Activated naive CD4-positive, alpha-beta T cell treated with Interleukin-2 at 50 U/mL for 16 hours (primary cell): ENCODE results near the gene UNC13B.

ENCODE experiments used
- DNase-seq: peaks from one replicate; pipeline ENCODE4 v3.0.0-alpha.2; 2020

Gene UNC13B

DNA sequence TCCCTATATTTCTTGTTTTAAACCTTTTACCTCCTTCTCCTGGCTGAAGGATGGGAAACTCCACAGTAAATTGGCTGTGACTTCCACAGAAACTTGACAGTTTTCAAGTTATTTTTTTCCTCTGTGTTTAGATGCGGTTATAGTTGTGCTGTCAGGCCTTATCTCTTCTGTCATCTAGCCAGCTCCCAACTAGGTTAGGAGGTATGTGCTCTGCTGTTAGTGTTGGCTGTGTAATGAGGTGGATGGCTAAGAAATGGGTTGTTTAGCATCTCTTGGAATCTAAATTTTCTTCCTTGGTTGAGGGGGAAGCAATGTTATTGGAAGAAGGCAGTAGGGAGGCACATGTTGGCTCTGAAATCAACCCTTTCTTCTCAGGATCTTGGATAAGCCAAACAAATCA is 178.2 kb downstream of the UNC13B start:
- DNase-seq: no peak

DNA sequence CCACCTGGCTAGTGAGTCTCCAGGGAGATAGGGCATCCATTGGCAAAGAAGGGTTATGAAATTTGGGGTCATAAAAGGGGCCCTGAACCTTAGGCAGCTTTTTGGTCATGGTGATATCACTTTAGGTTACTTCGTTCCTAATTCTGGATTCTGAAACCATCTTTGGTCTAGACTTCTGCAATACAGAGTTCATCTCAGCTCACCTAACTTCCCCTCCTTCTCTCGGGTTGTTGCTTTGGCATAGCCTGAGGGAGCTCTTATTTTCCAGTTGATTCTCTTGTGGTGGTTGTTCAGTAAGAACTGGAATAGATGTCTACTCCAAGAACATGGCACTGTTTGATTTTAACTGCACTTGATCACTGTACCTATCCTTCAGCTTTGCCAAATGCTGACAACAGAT is 179.2 kb downstream of the UNC13B start:
- no peak for DNase-seq

DNA sequence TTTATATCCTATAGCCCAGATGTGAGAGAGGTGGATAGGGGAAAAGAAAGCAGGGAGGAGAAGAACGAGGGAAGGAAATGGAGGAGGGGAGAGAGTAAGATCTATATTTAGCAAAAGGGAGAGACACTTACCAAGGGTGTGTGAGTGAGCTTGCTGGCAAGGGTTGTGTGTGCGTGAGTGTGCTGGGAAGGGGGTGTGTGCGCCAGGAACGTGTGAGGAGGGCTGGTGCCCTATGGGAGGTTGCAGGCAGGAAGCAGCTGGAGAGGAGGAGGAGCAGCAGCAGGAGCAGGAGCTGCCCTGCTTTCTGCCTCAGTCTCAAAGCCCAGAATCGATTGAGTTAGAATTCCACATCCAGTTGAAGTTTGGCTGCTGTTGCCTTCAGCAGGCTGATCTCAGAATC is 179.8 kb downstream of the UNC13B start:
- DNase-seq: no peak

DNA sequence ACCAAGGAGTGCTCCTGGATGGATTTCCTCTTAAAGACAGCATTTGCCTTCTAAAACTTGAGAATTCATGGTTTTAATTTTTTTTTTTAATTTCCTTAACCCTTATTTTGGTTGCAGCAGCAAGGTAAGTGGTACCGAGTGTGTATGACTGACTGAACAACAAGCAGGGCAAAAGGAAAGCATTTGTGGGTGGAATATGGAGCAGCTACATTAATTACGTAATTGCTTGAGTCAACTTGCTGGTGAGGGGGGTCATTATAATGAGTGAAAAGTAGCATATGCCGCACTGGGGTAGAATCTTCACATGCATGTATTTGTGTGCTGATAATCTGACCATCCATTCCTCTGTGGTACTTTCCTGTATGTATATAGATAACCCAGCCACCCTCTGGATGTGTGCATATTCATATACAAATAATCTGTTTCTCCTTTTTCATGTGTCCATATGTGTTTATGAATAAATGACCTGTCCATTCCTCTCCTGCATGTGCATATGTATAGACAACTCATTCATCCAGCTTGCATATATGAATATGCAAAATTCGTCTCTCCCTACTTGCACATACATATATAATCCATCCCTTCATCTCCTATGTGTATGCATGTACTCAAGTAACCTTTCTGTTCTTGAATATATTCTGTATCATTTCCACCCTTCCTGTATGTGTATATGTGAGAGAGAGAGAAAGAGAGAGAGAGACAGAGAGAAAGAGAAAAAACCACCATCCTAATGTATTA is 180.6 kb downstream of the UNC13B start:
- no peak for DNase-seq

DNA sequence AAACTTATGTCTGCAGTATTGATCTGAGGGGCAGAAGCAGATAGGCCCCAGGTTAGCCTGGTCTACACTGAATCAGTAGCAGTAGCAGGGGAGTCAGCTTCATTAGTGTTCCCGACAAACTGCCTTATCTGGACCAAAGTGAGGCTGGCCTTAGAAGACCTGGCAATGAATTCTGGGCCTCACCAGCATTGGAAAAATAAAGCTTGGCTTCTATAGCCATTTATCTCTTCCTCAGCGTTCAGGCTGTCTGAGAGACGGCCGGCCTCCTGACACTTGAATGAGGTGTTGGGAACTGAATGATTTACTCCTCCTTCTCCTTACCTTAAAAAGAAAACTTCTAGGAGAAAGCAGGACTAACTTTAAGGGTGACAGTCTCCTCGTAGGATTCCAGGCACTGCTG is 186.3 kb downstream of the UNC13B start:
- no peak for DNase-seq

DNA sequence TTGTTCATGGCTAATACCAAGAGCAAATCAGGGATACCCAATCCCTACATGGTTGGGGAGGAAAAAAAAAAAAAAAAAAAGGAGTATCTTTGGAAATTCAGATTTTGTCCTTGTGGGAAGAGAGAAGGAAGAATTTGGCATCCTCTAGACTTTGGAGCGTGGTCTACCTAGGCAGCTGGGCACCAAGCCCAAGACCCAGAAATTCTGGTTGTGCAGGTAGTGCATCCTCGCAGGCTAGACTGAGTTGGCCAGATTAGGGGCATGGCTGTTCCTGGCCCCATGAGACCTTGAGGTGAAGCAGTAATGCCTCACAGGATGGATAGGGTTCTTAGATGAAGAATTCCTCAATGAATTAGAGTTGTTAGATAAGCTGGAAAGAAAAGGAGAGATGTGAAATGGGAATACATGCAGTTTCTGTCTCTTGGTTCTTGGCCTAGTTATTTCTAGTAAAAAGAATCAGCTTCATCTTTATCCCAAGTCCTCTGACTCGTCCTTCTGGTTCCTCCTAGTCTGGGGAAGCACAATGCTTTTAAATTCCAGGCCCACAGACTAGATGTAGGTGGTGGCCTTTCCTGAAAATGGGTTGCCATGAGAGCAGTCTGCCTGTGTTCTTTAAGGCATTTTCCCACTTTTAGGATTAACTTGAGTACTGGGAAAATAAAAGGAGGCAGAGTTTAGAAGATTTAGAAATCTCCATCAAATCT is 187.6 kb downstream of the UNC13B start:
- no peak for DNase-seq

DNA sequence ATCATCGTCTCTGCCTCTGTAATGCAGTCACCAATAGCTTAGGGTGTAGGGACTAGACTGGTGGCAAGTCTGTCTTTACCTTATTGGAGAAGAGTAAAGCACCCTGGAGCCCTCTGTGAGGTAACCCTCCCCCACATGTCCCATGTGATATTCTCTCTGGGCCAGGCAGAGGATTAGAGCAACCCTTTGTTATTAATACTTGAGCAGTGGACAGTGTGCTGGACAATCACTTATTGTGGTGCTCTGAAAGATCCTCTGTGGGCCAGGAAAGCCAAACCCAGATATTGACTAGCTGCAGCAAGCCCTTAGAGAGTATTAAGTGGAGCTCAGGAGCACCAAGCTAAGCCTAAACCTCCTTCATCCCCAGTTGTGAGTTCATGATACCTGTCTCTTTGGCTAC is 188.4 kb downstream of the UNC13B start:
- no peak for DNase-seq

DNA sequence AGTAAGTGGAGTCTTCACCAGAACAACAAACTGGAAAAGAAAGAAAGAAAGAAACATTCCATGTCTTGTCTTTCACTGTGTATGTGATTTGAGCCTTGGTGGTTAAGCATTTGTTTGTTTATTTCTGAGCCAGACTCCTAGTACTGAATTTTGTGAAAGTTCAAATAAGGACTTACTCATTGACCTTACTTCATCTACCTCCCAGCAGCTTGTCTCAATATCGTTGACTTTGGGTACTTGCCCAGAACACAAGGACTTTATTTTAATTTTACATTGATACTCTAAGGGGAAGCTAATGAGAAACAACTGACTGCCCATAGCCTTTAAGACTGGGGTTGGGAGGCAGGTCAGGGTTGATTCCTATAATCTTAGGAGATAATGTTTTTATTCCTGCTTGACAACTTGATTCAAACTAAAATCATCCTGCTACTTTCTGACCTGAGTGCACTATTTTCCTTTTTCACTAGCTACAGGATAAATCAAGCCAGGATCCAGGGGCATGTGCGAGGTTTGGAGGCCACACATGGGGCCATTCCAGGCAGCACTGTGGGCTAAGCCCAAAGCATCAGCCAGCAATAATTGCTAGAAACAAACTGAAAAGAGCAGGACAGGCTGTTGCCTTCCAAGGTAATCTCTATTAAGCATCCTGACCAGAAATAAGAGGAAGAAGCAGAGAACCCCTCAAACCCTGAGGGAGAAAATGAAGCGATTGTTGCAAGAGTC is 189.2 kb downstream of the UNC13B start:
- DNase-seq: no peak

DNA sequence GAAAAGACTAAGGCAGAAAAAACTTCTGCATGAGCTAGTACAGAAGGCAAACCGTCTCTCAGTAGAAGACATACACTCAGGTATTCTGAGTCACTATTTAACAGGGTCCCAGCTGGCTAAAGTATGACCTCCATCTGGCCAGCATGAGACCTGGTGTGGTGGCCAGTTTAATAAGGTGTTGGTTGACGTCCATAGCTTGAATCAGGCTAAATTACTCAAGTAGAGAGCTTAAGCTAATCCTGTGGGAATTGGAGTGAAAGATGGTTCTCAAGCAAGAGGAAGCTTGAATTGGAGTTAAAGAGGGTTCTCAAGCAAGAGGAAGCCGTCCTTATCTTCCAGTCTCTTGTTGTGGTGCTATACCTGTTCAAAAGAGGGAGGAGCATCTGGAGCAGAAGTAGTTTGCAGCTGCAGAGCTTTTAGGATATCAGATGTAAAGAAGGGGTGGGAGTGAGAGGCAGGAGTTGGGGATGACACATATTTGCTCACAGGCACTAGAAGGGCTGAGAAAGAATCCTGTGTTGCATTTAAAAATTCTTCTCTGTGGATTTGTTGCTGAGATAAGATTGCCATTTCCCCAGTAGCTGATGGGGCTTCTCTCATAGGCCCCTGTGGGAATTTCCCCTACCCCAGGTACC is 192.0 kb downstream of the UNC13B start:
- DNase-seq: no peak

DNA sequence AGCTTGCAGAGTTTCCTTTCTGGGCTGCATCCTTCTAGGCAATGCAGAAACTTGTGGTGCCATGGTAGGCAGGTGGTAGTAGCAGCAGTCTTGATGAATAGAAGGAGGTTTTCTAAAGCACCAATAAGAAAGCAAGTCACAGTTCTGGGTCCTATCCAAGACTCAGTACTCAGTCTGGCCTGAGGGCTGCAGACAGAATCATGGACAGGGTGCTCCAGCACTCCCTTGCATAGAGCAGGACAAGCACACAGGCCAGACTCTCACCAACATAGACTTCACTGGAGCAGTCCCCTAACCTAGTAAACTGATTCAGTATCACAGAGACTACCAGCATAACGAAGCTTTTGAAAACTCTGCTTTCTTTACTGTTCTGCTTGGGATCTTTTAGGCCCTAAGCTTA is 194.1 kb downstream of the UNC13B start:
- no peak for DNase-seq

DNA sequence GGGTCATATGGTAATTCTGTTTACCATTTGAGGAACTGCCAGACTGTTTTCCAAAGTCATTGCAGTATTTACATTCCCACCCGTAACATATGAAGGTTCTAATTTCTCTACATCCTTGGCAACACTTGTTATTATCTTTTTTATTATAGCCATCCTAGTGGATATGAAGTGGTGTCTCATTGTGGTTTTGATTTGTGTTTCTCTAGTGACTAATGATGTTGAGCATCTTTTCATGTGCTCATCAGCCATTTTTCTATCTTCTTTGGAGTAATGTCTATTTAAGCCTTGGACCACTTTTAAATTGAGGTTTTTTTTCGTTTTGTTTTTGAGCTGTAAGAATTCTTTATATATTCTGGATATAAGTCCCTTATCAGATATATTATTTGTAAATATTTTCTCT is 195.3 kb downstream of the UNC13B start:
- no peak for DNase-seq

DNA sequence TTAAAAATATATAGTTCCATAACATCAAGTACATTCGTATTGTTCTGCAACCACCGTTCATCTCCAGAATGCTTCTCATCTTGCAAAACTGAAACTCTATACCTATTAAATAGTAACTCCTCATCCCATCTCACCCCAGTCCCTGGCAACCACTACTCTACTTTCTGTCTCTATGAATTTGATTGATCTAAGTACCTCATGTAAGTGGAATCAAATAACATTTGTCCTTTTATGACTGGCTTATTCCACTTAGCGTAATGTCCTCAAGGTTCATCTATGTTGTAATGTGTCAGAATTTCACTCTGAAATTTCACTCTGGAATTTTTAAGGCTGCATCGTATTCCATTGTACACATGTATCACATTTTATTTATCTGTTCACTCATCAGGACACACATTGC is 196.0 kb downstream of the UNC13B start:
- no peak for DNase-seq

DNA sequence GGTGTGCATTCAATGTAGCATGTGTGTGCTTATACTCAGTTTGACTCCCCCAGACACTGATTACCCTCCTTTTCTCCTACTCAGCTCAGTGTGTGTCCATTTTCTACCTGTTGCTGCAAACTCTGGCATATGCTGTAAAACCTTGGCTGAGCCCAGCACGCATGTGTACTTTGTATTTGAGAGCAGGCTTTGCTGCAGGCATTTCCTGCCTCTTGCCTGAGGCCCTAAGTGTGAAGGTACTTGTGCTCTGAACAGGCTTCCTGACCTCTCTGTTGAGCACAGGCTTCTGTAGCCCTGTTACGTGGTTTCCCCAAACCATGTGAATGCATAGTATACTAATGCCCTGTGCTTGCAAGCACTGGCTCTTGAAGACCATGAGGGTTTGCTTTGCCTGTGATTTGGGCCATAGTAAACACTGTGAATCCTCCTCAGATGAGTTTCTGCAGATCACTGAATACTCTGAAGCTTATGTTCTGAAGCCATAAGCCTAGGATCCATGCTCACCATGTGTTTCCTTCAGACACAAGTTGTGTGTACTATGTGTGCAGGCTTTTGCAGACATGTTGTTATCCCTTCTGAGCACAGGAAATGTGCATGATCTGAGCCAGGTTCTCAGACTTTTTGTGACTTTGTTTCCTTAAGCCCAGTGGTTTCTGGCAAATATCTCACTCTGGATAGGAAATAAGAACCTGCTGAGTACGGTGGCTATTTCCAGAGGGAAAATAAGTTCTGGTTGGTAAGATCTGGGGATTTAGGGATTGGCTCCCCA is 203.2 kb downstream of the UNC13B start:
- DNase-seq: no peak

DNA sequence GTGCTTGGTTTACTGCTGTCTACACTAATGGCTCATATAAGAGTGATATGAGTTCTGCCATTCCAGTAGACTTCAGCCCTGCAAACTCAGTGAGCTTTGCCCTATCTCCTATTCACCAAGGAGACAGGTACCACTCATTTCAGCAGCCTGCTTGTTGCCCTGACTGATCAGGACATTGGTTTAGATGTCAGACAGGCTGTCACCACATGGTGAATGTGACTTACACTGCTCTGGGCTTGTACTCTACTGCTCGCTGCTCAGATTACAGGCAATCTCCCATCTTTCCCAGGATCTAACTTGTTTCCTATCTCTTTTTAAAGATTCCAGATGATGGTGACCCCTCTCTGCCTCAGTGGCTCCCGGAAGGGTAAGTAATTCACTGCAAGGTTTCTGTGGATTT is 204.8 kb downstream of the UNC13B start:
- DNase-seq: no peak

DNA sequence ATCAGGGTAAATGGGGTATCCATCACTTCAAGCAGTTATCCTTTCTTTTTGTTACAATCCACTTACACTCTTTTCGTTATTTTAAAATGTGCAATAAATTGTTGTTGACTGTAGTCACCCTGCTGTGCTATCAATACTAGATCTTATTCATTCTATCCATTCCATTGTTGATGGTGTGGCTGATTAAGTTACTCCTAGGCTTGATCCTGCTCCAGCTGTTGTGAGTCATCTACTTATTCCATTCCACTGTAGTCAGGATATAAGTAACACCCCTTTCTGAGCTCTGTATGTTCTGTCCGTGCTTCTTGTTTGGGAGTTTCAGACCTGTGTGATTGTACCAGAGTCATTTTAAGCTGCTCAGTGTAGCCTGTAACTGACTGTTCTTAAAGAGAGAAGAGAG is 205.6 kb downstream of the UNC13B start:
- DNase-seq: no peak

DNA sequence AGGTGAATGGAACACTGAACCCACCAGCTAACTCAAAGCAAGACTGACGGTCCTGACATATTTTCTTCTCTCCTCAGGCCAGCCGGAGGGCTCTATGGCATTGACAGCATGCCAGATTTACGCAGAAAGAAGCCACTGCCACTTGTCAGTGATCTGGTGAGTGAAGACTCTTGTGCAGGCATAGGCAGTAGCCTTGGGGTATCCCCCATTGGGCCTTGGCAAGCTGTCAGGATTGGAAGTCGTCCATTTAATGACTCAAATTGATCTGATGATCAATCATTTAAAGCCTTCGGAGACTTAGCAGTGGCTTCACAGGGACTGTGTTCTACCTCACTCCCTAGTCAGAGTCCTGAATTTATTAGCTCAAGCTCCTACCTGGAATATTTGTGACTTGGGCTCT is 208.4 kb downstream of the UNC13B start:
- DNase-seq: no peak

DNA sequence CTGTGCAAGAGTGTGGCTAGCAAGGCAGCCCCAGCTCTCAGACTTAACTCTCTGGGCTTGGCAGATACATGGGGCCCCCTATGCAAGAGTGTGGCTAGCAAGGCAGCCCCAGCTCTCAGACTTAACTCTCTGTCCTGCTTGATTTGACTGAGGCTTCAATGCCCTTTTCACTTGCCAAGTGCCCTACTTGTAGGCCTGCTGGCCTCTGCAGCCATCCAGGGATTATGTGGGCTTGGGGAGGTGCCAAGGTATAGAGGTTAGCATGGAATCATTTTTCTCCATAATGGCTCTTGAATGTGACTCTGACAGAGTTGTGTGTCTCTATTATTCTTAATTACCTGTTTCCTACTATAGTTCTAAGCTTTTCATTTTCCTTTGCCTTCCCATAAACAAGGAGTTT is 212.6 kb downstream of the UNC13B start:
- DNase-seq: no peak

DNA sequence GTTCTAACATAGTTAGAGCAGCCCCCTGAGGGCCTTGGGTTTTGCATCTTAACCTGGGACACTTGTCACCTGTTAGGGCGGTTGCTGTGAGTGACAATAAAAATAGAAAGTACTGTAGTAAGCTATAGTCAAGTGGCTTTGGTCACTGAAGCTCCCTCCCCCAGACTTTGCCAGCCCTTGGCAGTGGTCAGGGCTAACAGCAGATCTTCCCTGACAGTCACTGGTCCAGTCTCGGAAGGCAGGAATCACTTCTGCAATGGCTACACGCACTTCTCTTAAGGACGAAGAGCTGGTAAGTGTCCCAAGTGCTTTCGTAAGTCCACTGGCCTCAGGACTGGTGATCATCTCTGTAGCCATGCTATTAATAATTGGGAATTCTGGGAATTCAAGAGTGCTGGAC is 213.1 kb downstream of the UNC13B start:
- DNase-seq: no peak

DNA sequence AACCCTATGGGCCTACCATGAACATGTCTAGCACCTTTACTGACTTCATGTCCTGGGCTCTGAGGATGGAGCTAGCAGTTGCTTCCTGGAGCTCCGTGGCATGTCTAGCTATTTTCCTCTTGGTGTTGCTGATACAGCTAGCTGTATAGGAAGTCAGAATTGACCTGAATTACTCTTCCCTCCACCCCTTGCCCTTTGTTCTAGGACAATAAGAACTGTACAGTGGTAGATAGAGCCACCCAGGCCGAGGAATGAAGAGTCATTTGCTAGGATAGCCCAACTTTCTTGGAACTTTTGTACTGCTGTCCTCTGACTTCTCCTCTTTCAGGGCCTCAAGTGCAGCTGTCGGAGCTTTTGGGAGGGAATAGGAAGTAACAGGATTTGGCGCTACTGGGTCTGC is 218.2 kb downstream of the UNC13B start:
- DNase-seq: no peak

DNA sequence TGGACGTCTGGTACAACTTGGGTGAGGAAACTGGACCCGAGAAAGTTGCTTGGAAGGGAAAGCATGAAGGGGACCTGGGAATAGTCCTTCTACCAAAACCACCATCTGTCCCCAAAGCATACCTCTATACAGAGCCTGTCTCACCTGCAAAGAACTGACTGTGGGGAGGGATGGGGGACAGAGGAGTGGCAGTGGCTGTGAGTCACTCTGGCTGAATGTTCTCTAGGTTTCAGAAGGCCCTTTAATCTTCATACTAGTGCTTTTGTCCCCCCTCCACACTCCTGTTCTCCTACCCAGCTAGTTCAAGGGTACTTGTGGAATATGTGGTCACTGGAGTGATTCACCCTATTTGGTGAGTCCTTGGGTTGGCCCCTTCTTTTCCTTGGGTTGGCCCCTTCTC is 218.8 kb downstream of the UNC13B start:
- no peak for DNase-seq

DNA sequence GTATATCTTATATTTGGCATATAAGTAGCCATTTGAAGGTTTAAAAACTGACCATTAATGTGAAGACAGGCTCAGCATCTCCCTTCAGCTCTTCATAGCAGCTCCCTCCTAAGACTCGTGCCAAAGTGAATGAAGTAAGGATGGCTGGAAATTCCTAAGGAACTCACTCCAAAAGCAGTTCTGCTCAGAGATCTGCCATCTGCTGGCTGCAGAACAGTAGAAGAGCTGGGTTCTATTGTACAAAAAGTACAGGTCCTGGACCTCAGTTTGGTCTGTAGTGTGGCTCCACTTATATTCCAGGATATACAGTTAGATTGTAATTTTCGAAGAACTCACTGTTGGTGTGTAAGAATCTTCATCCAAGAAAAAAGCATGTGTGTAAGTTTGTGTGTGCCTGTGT is 223.2 kb downstream of the UNC13B start:
- no peak for DNase-seq

DNA sequence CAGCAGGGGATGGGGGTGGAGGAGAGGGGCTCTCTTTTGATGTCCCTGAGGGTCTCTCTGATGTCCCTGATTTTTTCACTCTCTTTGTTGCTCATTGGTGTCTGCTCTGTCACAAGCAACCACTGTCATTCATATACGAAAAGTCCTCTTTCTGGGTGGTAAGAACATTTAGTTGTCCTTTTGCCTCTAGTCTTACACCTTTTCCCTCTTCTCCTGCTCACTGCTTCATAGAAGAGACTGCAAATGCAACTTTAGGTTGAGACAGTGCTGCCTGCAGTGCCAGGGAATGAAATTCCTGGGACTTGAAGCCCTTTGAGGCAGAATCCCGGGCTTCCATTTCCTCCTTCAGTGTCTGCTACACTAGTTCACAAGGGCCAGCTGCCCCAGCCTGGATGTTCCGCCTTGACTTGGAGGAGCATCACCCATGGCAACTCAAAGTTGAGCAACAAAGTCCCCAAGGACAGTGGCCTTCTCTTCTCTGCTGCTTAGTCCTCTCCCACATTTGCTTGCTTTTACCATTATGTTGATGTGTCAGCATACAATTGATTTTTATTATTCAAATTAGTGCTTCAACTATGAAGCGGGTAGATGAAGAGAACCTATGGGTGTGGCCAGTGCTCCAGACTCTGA is 233.4 kb downstream of the UNC13B start:
- no peak for DNase-seq
